H9 (cell line): Measurements from ENCODE around the gene EIF6. TPM values are rescaled to one million over a fixed set of nuclear protein-coding genes. Genes with fewer than 3 reads are reported as not detected.

Source experiments
- DNase-seq: peaks from one replicate; pipeline ENCODE4 v3.0.0-alpha.2; 2017
- H2AFZ ChIP-seq: one replicate; pipeline ENCODE4 v1.6.1; 2013; ENCODE audit warnings: mild to moderate bottlenecking, low read length, control low read depth, moderate library complexity
- H2AK5ac ChIP-seq: 2 replicates; pipeline ENCODE4 v1.6.1; 2013; ENCODE audit warnings: low read length, control low read depth, mixed read lengths; ENCODE audit not compliant: insufficient read length
- H2BK120ac ChIP-seq: one replicate; pipeline ENCODE4 v1.6.1; 2013; ENCODE audit warnings: low read depth, mild to moderate bottlenecking, low read length, control low read depth, inconsistent platforms; ENCODE audit not compliant: poor library complexity, severe bottlenecking
- H2BK12ac ChIP-seq: 2 replicates; pipeline ENCODE4 v1.6.1; 2013; ENCODE audit warnings: low read length, control low read depth, mixed read lengths, low read depth; ENCODE audit not compliant: insufficient read length
- H2BK15ac ChIP-seq: 2 replicates; pipeline ENCODE4 v1.6.1; 2013; ENCODE audit warnings: low read depth, low read length, control low read depth
- H2BK20ac ChIP-seq: one replicate; pipeline ENCODE4 v1.6.1; 2013; ENCODE audit warnings: low read depth, mild to moderate bottlenecking, low read length, control low read depth, inconsistent platforms; ENCODE audit not compliant: poor library complexity, severe bottlenecking
- H2BK5ac ChIP-seq: 2 replicates; pipeline ENCODE4 v1.6.1; 2013; ENCODE audit warnings: low read length, control low read depth, mixed read lengths; ENCODE audit not compliant: insufficient read length
- H3K14ac ChIP-seq: 2 replicates; pipeline ENCODE4 v1.6.1; 2013; ENCODE audit warnings: low read length, control low read depth; ENCODE audit not compliant: insufficient read depth
- H3K18ac ChIP-seq: 2 replicates; pipeline ENCODE4 v1.6.1; 2013; ENCODE audit warnings: low read depth, mild to moderate bottlenecking, mixed read lengths, low read length, control low read depth; ENCODE audit not compliant: insufficient read length
- H3K23ac ChIP-seq: 2 replicates; pipeline ENCODE4 v1.6.1; 2013; ENCODE audit warnings: low read length, control low read depth, mixed read lengths, low read depth; ENCODE audit not compliant: insufficient read length
- H3K23me2 ChIP-seq: 2 replicates; pipeline ENCODE4 v1.6.1; 2013; ENCODE audit warnings: low read depth, mild to moderate bottlenecking, mixed read lengths, low read length, control low read depth; ENCODE audit not compliant: insufficient read length, poor library complexity, severe bottlenecking
- H3K27ac ChIP-seq: 2 replicates; pipeline ENCODE4 v1.5.1; 2013; ENCODE audit warnings: low read length, control low read depth, mixed read lengths, low read depth; ENCODE audit not compliant: insufficient read length
- H3K27me3 ChIP-seq: 2 replicates; pipeline ENCODE4 v1.6.1; 2013; ENCODE audit warnings: low read length, control low read depth, inconsistent platforms; ENCODE audit not compliant: insufficient read depth
- H3K4ac ChIP-seq: 2 replicates; pipeline ENCODE4 v1.6.1; 2013; ENCODE audit warnings: low read depth, mild to moderate bottlenecking, control low read depth, inconsistent platforms, low read length, moderate library complexity
- H3K4me1 ChIP-seq: 2 replicates; pipeline ENCODE4 v1.6.1; 2013; ENCODE audit warnings: low read length, control low read depth, inconsistent platforms; ENCODE audit not compliant: insufficient read depth
- H3K4me2 ChIP-seq: 2 replicates; pipeline ENCODE4 v1.6.1; 2013; ENCODE audit warnings: low read length, control low read depth, mixed read lengths; ENCODE audit not compliant: insufficient read length, insufficient read depth
- H3K56ac ChIP-seq: 2 replicates; pipeline ENCODE4 v1.6.1; 2013; ENCODE audit warnings: low read depth, mild to moderate bottlenecking, mixed read lengths, low read length, control low read depth; ENCODE audit not compliant: insufficient read length
- H3K79me1 ChIP-seq: 2 replicates; pipeline ENCODE4 v1.6.1; 2013; ENCODE audit warnings: low read depth, mild to moderate bottlenecking, moderate library complexity, low read length, control low read depth, inconsistent platforms; ENCODE audit not compliant: insufficient read depth, poor library complexity, severe bottlenecking
- H3K79me2 ChIP-seq: 2 replicates; pipeline ENCODE4 v1.6.1; 2013; ENCODE audit warnings: low read length, control low read depth, inconsistent platforms; ENCODE audit not compliant: insufficient read depth
- H3K9ac ChIP-seq: 2 replicates; pipeline ENCODE4 v1.6.1; 2013; ENCODE audit warnings: low read length, control low read depth, mixed read lengths; ENCODE audit not compliant: insufficient read length; ENCODE audit errors: extremely low read depth
- H3K9me3 ChIP-seq: one replicate; pipeline ENCODE4 v1.6.1; 2013; ENCODE audit warnings: low read depth, low read length, inconsistent platforms; ENCODE audit not compliant: control insufficient read depth
- H3T11ph ChIP-seq: one replicate; pipeline ENCODE4 v1.6.1; 2013; ENCODE audit warnings: mild to moderate bottlenecking, low read length, control low read depth, inconsistent platforms
- H4K20me1 ChIP-seq: one replicate; pipeline ENCODE4 v1.6.1; 2013; ENCODE audit not compliant: control insufficient read depth, insufficient read length, insufficient read depth
- H4K5ac ChIP-seq: 2 replicates; pipeline ENCODE4 v1.6.1; 2013; ENCODE audit warnings: low read depth, mild to moderate bottlenecking, mixed read lengths, low read length, control low read depth; ENCODE audit not compliant: insufficient read length
- H4K8ac ChIP-seq: replicated peaks from 2 replicates; pipeline ENCODE4 v1.6.1; 2013; ENCODE audit warnings: low read length, control low read depth, mixed read lengths, low read depth; ENCODE audit not compliant: insufficient read length
- H4K91ac ChIP-seq: 2 replicates; pipeline ENCODE4 v1.6.1; 2013; ENCODE audit warnings: low read depth, mild to moderate bottlenecking, moderate library complexity, mixed read lengths, low read length, control low read depth; ENCODE audit not compliant: insufficient read length
- H3K27ac Mint-ChIP-seq, 3 experiments: 2 replicates in 2 of 3; 3 replicates in 1 of 3; pipeline ENCODE4 v1.8.0; 2020 to 2021; ENCODE audit warnings: mixed read lengths in 3 of 3, mild to moderate bottlenecking in 1 of 3, moderate library complexity in 1 of 3
- H3K27me3 Mint-ChIP-seq: 2 replicates; pipeline ENCODE4 v1.8.0; 2021; ENCODE audit warnings: low read depth, mild to moderate bottlenecking, moderate library complexity, mixed read lengths
- H3K36me3 Mint-ChIP-seq, 3 experiments: 2 replicates in 2 of 3; 3 replicates in 1 of 3; pipeline ENCODE4 v1.8.0; 2020 to 2021; ENCODE audit warnings: low read depth in 3 of 3, mixed read lengths in 3 of 3; ENCODE audit not compliant: insufficient read depth in 1 of 3
- H3K4me1 Mint-ChIP-seq, 2 experiments: 2 replicates each; pipeline ENCODE4 v1.8.0; 2020; ENCODE audit warnings: mixed read lengths in 2 of 2
- H3K4me3 Mint-ChIP-seq, 2 experiments: 2 replicates in 1 of 2; 3 replicates in 1 of 2; pipeline ENCODE4 v1.8.0; 2020 to 2021; ENCODE audit warnings: mild to moderate bottlenecking in 2 of 2, mixed read lengths in 2 of 2, moderate library complexity in 1 of 2
- H3K9me3 Mint-ChIP-seq, 2 experiments: 2 replicates in 1 of 2; 3 replicates in 1 of 2; pipeline ENCODE4 v1.8.0; 2020; ENCODE audit warnings: mild to moderate bottlenecking in 2 of 2, mixed read lengths in 2 of 2, moderate library complexity in 1 of 2
- CTCF ChIP-seq: fragments of 200-600 bp; sonication (generic); conservative IDR thresholded peaks from 3 replicates; pipeline ENCODE4 v1.8.0; 2021; ENCODE audit warnings: antibody characterized with exemption, mild to moderate bottlenecking
- WGBS: extraction: QIAGEN DNeasy Blood & Tissue Kit; methylation state at CpG from one replicate; pipeline ENCODE4 v1.1.7; 2013; ENCODE audit warnings: missing lambda C conversion rate, low lambda C conversion rate, mixed read lengths; ENCODE audit not compliant: insufficient read length; ENCODE audit errors: extremely low coverage; 5-methylcytosine and 5-hydroxymethylcytosine counted together
- total RNA-seq: library from RNA; stranded (reverse); gene quantifications from 2 replicates; pipeline ENCODE4 v1.2.1, GENCODE V29; 2021

EIF6 gene
- total RNA-seq, 1 experiment from 2014 or later: 150 TPM

GRCh38 chr20:35238735-35239134, 45.8 kb downstream of the EIF6 start:
- Histone ChIP-seq H3K9me3 (no peaks in the 10 kb centered on the region), H3K23me2 (no peaks in the 10 kb centered on the region), H4K91ac (no peak overlapping the region), H2BK15ac (no peak overlapping the region), H3K56ac (no peak overlapping the region), H2AFZ (no peak overlapping the region), H3K14ac (no peak overlapping the region), H3K27me3 (no peaks in the 10 kb centered on the region), H4K5ac (no peak overlapping the region), H3K79me2 (no peaks in the 10 kb centered on the region), H2BK12ac (no peak overlapping the region), H2AK5ac (no peak overlapping the region), H4K20me1 (no peaks in the 10 kb centered on the region), H3K4me1 (peaks cover 8% of the 10 kb centered on the region; the same call in 1 of the 2 replicates), H3K9ac (no peak overlapping the region), H3K79me1 (no peaks in the 10 kb centered on the region), H3K18ac (no peak overlapping the region), H3K27ac (no peak overlapping the region), H3K4me2 (no peak overlapping the region), H3T11ph (no peak overlapping the region), H2BK5ac (no peak overlapping the region), H3K4ac (no peak overlapping the region), H2BK20ac (no peak overlapping the region), H3K23ac (no peak overlapping the region), H4K8ac (no peak overlapping the region), H2BK120ac (no peak overlapping the region)
- no peak for DNase-seq
- no peak overlapping the region for H3K27ac Mint-ChIP-seq
- H3K4me1 Mint-ChIP-seq: peaks cover 18 to 25% of the 10 kb centered on the region in 2 experiments
- H3K36me3 Mint-ChIP-seq: peaks cover 0 to 14% (median 5%) of the 10 kb centered on the region in 3 experiments; a peak in 4 of 7 replicates
- no peak overlapping the region for H3K4me3 Mint-ChIP-seq
- peaks cover 0 to 3% of the 10 kb centered on the region in 2 experiments; a peak in 2 of 5 replicates for H3K9me3 Mint-ChIP-seq
- no peak for TF ChIP-seq CTCF
- WGBS: no CpG with 5 or more reads among the region's 5 CpGs
- peaks cover 2% of the 10 kb centered on the region; the same call in 1 of the 2 replicates for H3K27me3 Mint-ChIP-seq
